ENCODE results near the gene COTL1.

COTL1 gene

DNA sequence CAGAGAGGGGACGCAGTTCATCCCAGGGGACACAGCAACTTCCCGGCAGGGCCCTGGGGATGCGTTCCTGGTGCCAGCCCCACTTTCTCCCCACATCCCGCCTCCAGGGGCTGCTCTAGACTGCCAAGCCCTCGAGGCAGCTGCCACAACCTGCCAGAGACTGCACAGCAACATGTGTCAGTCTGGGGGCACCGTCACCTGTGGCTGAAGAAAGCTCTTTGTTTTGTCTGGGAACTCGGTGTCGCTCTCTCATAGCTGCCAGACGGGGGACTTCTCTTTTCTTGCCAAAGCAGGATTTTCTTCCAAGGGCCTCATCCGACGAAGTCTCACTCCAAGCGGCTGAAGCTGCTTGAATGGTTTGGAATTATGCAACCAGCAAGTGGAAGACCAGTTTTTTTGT lies 43.7 kb downstream of the COTL1 start:
- Histone ChIP-seq H3K9me3 (ENCODE audit: insufficient read depth, low read depth, low read length) (no peaks in the 10 kb centered on the region), H3K27me3 (ENCODE audit: insufficient read depth, low read length, poor library complexity, severe bottlenecking) (no peaks in the 10 kb centered on the region), H3K4me1 (ENCODE audit: insufficient read depth, low read length, poor library complexity, severe bottlenecking) (no peaks in the 10 kb centered on the region), H3K9me2 (replicated peaks; ENCODE audit: low read depth, low read length) (no peaks in the 10 kb centered on the region), H2AFZ (ENCODE audit: low read length) (no peak overlapping the region), H4K20me1 (ENCODE audit: insufficient read depth, low read length, poor library complexity, severe bottlenecking) (no peaks in the 10 kb centered on the region), H3K79me2 (ENCODE audit: insufficient read depth, low read length) (no peaks in the 10 kb centered on the region), H3F3A (ENCODE audit: low read depth) (no peaks in the 10 kb centered on the region), H3K4me3 (ENCODE audit: low read length, poor library complexity, severe bottlenecking) (no peak overlapping the region), H3K4me2 (ENCODE audit: low read depth, low read length, poor library complexity, severe bottlenecking) (no peak overlapping the region), H3K36me3 (ENCODE audit: insufficient read depth, low read length) (no peaks in the 10 kb centered on the region), H3K9ac (ENCODE audit: low read depth, low read length, poor library complexity, severe bottlenecking) (no peak overlapping the region)
- TF ChIP-seq, protein P1, sequence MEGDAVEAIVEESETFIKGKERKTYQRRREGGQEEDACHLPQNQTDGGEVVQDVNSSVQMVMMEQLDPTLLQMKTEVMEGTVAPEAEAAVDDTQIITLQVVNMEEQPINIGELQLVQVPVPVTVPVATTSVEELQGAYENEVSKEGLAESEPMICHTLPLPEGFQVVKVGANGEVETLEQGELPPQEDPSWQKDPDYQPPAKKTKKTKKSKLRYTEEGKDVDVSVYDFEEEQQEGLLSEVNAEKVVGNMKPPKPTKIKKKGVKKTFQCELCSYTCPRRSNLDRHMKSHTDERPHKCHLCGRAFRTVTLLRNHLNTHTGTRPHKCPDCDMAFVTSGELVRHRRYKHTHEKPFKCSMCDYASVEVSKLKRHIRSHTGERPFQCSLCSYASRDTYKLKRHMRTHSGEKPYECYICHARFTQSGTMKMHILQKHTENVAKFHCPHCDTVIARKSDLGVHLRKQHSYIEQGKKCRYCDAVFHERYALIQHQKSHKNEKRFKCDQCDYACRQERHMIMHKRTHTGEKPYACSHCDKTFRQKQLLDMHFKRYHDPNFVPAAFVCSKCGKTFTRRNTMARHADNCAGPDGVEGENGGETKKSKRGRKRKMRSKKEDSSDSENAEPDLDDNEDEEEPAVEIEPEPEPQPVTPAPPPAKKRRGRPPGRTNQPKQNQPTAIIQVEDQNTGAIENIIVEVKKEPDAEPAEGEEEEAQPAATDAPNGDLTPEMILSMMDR (conservative IDR thresholded peaks at IDR 0.05; ENCODE audit: low read length): no peak
- TF ChIP-seq EZH2phosphoT487 (IDR thresholded peaks at IDR 0.05; ENCODE audit: borderline replicate concordance): no peak

DNA sequence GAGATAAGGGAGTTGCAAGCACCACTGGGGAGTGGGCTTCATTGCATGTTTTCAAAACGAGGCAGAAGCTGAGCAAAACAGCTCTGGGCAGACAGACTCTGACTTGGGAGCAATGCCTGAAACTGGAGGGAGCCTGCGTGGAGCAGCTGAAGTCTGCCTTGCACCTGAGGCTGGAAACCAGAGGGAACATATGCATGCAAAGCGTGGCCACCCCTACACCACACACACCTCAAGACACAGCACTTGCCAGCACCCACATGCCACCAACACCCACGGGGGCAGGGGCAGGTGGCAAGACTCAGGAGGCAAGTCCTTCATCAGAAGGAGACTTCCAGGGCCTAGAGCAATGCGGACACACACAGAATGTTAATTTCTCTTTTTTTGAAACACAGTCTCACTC lies 45.8 kb downstream of the COTL1 start:
- Histone ChIP-seq H3K9me3 (ENCODE audit: insufficient read depth, low read depth, low read length) (no peaks in the 10 kb centered on the region), H3K36me3 (ENCODE audit: insufficient read depth, low read length) (no peaks in the 10 kb centered on the region), H3K4me2 (ENCODE audit: low read depth, low read length, poor library complexity, severe bottlenecking) (no peak overlapping the region), H3F3A (ENCODE audit: low read depth) (no peaks in the 10 kb centered on the region), H3K4me3 (ENCODE audit: low read length, poor library complexity, severe bottlenecking) (no peak overlapping the region), H3K9me2 (replicated peaks; ENCODE audit: low read depth, low read length) (no peaks in the 10 kb centered on the region), H3K27me3 (ENCODE audit: insufficient read depth, low read length, poor library complexity, severe bottlenecking) (no peaks in the 10 kb centered on the region), H3K79me2 (ENCODE audit: insufficient read depth, low read length) (no peaks in the 10 kb centered on the region), H3K4me1 (ENCODE audit: insufficient read depth, low read length, poor library complexity, severe bottlenecking) (no peaks in the 10 kb centered on the region), H4K20me1 (ENCODE audit: insufficient read depth, low read length, poor library complexity, severe bottlenecking) (no peaks in the 10 kb centered on the region), H2AFZ (ENCODE audit: low read length) (no peak overlapping the region), H3K9ac (ENCODE audit: low read depth, low read length, poor library complexity, severe bottlenecking) (no peak overlapping the region)
- TF ChIP-seq, protein P1 (conservative IDR thresholded peaks at IDR 0.05; ENCODE audit: low read length): no peak
- TF ChIP-seq EZH2phosphoT487 (IDR thresholded peaks at IDR 0.05; ENCODE audit: borderline replicate concordance): no peak

DNA sequence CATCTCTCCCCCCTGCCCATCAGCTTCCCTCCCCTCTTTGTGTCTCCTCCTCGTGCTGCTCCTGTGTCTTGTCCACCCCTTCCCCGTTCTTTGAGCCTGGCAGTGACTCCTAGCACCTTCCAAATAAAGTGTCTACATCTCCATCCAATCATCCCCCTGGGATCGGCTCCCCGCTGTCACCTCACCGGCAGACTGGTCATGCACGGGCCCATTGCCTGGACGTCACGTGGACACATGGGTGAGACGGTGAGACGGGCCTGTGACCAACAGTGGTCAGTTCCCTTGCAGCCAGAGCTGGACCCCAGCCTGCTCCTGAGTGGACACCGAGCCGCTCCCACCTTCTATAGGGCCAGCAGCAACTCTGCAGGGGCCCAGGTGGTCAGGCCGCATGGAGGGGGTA lies 46.4 kb downstream of the COTL1 start:
- Histone ChIP-seq H3K4me1 (ENCODE audit: insufficient read depth, low read length, poor library complexity, severe bottlenecking) (no peaks in the 10 kb centered on the region), H3K9me2 (replicated peaks; ENCODE audit: low read depth, low read length) (no peaks in the 10 kb centered on the region), H4K20me1 (ENCODE audit: insufficient read depth, low read length, poor library complexity, severe bottlenecking) (no peaks in the 10 kb centered on the region), H3F3A (ENCODE audit: low read depth) (no peaks in the 10 kb centered on the region), H2AFZ (ENCODE audit: low read length) (no peak overlapping the region), H3K9me3 (ENCODE audit: insufficient read depth, low read depth, low read length) (no peaks in the 10 kb centered on the region), H3K4me3 (ENCODE audit: low read length, poor library complexity, severe bottlenecking) (no peak overlapping the region), H3K9ac (ENCODE audit: low read depth, low read length, poor library complexity, severe bottlenecking) (no peak overlapping the region), H3K36me3 (ENCODE audit: insufficient read depth, low read length) (no peaks in the 10 kb centered on the region), H3K27me3 (ENCODE audit: insufficient read depth, low read length, poor library complexity, severe bottlenecking) (no peaks in the 10 kb centered on the region), H3K79me2 (ENCODE audit: insufficient read depth, low read length) (no peaks in the 10 kb centered on the region), H3K4me2 (ENCODE audit: low read depth, low read length, poor library complexity, severe bottlenecking) (no peak overlapping the region)
- TF ChIP-seq EZH2phosphoT487 (IDR thresholded peaks at IDR 0.05; ENCODE audit: borderline replicate concordance): no peak
- TF ChIP-seq, protein P1 (conservative IDR thresholded peaks at IDR 0.05; ENCODE audit: low read length): no peak

All from Loucy (cell line).